ENCODE measurements around the gene GTPBP3. TPM values are rescaled to one million over a fixed set of nuclear protein-coding genes. Genes with fewer than 3 reads are reported as not detected.

The GTPBP3 gene
- total RNA-seq, 1 donor from 2014 or later, result 256 TPM

- Histone ChIP-seq H3K27me3 (no peaks in the 10 kb centered on the region), H3K36me3 (no peaks in the 10 kb centered on the region), H3K4me1 (peaks cover 0 to 2% of the 10 kb centered on the region in 2 donors), H3K9me3 (no peaks in the 10 kb centered on the region), H3K27ac (no peak within 1 kb of the TSS), H3K4me3 (peak within 1 kb of the TSS in 1 of 2 donors; percentile 26)
- peak in 1 of 2 donors; percentile 68 for DNase-seq (ENCODE audit: low spot score in 2 of 2)
- TF ChIP-seq, protein P1, sequence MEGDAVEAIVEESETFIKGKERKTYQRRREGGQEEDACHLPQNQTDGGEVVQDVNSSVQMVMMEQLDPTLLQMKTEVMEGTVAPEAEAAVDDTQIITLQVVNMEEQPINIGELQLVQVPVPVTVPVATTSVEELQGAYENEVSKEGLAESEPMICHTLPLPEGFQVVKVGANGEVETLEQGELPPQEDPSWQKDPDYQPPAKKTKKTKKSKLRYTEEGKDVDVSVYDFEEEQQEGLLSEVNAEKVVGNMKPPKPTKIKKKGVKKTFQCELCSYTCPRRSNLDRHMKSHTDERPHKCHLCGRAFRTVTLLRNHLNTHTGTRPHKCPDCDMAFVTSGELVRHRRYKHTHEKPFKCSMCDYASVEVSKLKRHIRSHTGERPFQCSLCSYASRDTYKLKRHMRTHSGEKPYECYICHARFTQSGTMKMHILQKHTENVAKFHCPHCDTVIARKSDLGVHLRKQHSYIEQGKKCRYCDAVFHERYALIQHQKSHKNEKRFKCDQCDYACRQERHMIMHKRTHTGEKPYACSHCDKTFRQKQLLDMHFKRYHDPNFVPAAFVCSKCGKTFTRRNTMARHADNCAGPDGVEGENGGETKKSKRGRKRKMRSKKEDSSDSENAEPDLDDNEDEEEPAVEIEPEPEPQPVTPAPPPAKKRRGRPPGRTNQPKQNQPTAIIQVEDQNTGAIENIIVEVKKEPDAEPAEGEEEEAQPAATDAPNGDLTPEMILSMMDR (IDR thresholded peaks at IDR 0.05), result no peak
- intact Hi-C loops (cut with DNase I), result no loop called here
Measured at GRCh38 chr19:17376935-17377600, 39.7 kb downstream of the GTPBP3 start, which contains the start of gene PLVAP. Gene PLVAP (minus strand): TSS chr19:17377342. CDS start chr19:17377288, 54 bp downstream.

DNA sequence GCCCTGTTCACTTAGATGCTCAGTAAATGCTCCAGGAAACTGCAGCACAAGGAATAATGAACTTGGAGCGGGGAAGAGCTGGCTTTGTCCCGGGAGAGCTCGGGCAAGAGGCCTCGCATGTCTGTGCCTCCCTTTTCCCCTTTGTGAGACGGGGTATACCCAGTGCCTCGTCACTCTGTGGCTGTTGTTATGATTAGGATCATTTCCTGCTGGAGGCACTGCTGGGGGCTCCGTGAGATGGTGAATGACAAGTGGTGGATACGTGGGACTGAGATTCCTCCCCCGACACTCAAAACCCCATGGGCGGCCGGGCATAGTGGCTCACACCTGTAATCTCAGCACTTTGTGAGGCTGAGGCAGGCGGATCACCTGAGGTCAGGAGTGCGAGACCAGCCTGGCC is 40.9 kb downstream of the GTPBP3 start:
- intact Hi-C loops (cut with DNase I), result no loop called here
- no peak overlapping the region for H3K27ac ChIP-seq
- no peak for DNase-seq (ENCODE audit: low spot score in 2 of 2)

DNA sequence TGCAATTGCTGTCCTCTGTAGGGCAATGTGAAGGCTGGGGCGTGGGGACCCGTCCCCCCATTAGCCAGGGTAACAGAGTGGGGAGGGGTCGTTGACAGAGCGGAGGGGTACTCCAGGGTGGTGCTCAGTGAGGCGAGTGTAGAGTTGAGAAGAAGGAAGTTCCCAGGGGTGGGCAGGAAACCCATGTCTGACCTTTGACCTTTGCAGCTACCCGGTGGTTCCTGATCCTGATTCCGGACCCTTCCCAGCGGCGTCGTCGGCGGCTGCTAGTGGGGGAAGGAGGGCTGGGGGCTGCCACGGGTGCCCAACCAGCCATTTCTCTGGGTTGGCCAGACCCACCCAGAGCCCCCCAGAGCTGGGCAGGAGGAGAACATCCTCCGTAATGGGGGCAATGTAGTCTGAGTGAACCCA is 41.9 kb downstream of the GTPBP3 start:
- Histone ChIP-seq H3K36me3 (no peaks in the 10 kb centered on the region), H3K27ac (no peak overlapping the region), H3K9me3 (no peaks in the 10 kb centered on the region), H3K4me1 (peaks cover 2 to 13% of the 10 kb centered on the region in 2 donors), H3K4me3 (no peak overlapping the region), H3K27me3 (no peaks in the 10 kb centered on the region)
- intact Hi-C loops (cut with DNase I), result no loop called here
- TF ChIP-seq, protein P1 (IDR thresholded peaks at IDR 0.05), result no peak
- DNase-seq (ENCODE audit: low spot score in 2 of 2), result no peak

More for the DNA sequence above, 40.9 kb downstream of the GTPBP3 start:
- H3K27me3 ChIP-seq, result no peaks in the 10 kb centered on the region
- TF ChIP-seq, protein P1 (IDR thresholded peaks at IDR 0.05), result no peak
- no peaks in the 10 kb centered on the region for H3K9me3 ChIP-seq
- no peaks in the 10 kb centered on the region for H3K36me3 ChIP-seq
- peaks cover 2 to 9% of the 10 kb centered on the region in 2 donors for H3K4me1 ChIP-seq
- no peak overlapping the region for H3K4me3 ChIP-seq

DNA sequence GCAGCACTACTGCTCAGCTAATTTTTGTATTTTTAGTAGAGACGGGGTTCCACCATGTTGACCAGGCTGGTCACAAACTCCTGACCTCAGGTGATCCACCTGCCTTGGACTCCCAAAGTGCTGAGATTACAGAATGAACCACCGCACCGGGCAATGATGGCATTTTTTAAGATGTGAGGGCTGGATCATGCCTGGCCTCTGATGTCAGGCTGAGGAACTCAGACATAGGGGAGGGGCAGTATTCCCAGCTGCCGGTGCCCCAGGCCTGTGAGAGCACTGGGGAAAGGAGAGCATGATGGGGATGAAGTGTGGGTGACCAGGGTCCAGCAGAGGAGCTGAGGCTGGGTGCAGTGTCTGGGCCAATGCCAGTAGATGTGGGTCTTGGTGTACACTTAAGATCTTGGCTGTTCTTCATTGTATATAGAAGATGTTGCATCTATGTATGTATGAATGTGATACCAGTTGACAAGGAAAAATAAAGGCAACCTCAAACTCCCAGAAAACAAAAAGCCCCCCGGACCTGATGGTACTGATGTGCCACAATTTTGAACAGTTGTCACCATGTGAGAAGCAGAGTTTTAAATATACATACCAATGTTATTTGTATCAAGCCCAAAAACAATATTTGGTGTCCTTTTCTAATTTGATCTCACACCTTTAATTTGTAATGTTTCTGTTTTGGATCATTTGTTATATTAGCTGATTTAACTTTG is 43.2 kb downstream of the GTPBP3 start:
- H3K4me3 ChIP-seq, result no peak overlapping the region
- intact Hi-C loops (cut with DNase I), result no loop called here
- DNase-seq (ENCODE audit: low spot score in 2 of 2), result no peak

GRCh38 chr19:17385878-17386611 is 48.7 kb downstream of the GTPBP3 start:
- no peak overlapping the region for H3K27ac ChIP-seq
- DNase-seq (ENCODE audit: low spot score in 2 of 2), result peak in 1 of 2 donors; percentile 79
- H3K4me3 ChIP-seq, result no peak overlapping the region
- peaks cover 2 to 13% of the 10 kb centered on the region in 2 donors for H3K4me1 ChIP-seq
- TF ChIP-seq, protein P1 (IDR thresholded peaks at IDR 0.05), result peak; percentile 93 to 95 (median 95)
- intact Hi-C loops (cut with DNase I), result loop anchor here (1.0 kb wide), 1 partner anchor 40 kb away; no protein-coding TSS in a partner anchor
- H3K27me3 ChIP-seq, result no peaks in the 10 kb centered on the region
- H3K9me3 ChIP-seq, result peaks cover 0 to 3% of the 10 kb centered on the region in 2 donors
- H3K36me3 ChIP-seq, result no peaks in the 10 kb centered on the region

More for the DNA sequence above, 43.2 kb downstream of the GTPBP3 start:
- no peaks in the 10 kb centered on the region for H3K27me3 ChIP-seq
- peaks cover 2 to 13% of the 10 kb centered on the region in 2 donors for H3K4me1 ChIP-seq
- no peaks in the 10 kb centered on the region for H3K36me3 ChIP-seq
- no peak overlapping the region for H3K27ac ChIP-seq
- no peaks in the 10 kb centered on the region for H3K9me3 ChIP-seq
- TF ChIP-seq, protein P1 (IDR thresholded peaks at IDR 0.05), result no peak
